ENCODE results near the gene TMEM69. TPM values are rescaled to one million over a fixed set of nuclear protein-coding genes. Genes with fewer than 3 reads are reported as not detected.
A peak's percentile ranks its signal among the peaks of the same experiment; 100 is the strongest.
"Not testable (repeated sequence)": the region's sequence is repeated elsewhere in the genome, so short reads cannot be mapped to it uniquely, and the experiment has no call there.

TMEM69 gene
- total and polyA plus RNA-seq, 2 experiments from 2014 or later = 59.7 to 62.4 TPM

GRCh38 chr1:45730780-45731319 lies 42.9 kb downstream of the TMEM69 start:
- no peak overlapping the region for H2AFZ ChIP-seq
- Mint-ChIP-seq H3K4me1 (peaks cover 10% of the 10 kb centered on the region), H3K36me3 (ENCODE audit: low read depth) (peaks cover 3% of the 10 kb centered on the region; the same call in 2 of the 3 replicates), H3K4me3 (peak overlapping the region; percentile 35; the same call in 1 of the 3 replicates), H3K27ac (peak overlapping the region; percentile 49; the same call in 1 of the 2 replicates), H3K9me3 (no peaks in the 10 kb centered on the region; the same call in 2 of the 3 replicates), H3K27me3 (ENCODE audit: insufficient read depth, low read depth, poor library complexity) (peaks cover 4% of the 10 kb centered on the region)
- no peaks in the 10 kb centered on the region for H3K9me2 ChIP-seq (ENCODE audit: insufficient read depth)
- no peak overlapping the region for H3K27ac ChIP-seq (ENCODE audit: low read depth)
- no peak overlapping the region for H3K4me2 ChIP-seq
- no peaks in the 10 kb centered on the region for H4K20me1 ChIP-seq (replicated peaks; ENCODE audit: insufficient read depth)
- no peak overlapping the region for H3K4me3 ChIP-seq
- no peaks in the 10 kb centered on the region for H3K79me2 ChIP-seq (replicated peaks; ENCODE audit: insufficient read depth)
- H3K4me1 ChIP-seq (ENCODE audit: insufficient read depth) = 0 out of 2 replicates have a peak, but pooled peaks cover 6% of the 10 kb centered on the region
- no peaks in the 10 kb centered on the region for H3K27me3 ChIP-seq (ENCODE audit: insufficient read depth)
- no peak for ATAC-seq
- TF ChIP-seq ETS1 (IDR thresholded peaks at IDR 0.05) = no peak
- no peak for DNase-seq (ENCODE audit: low spot score)
- H3K36me3 ChIP-seq (ENCODE audit: insufficient read depth) = no peaks in the 10 kb centered on the region
- no peaks in the 10 kb centered on the region for H3F3A ChIP-seq (replicated peaks; ENCODE audit: low read depth)

- H3K27me3 ChIP-seq (ENCODE audit: insufficient read depth) = no peaks in the 10 kb centered on the region
- H3K4me1 Mint-ChIP-seq = no peaks in the 10 kb centered on the region
- peaks cover 2% of the 10 kb centered on the region for H3K27me3 Mint-ChIP-seq (ENCODE audit: insufficient read depth, low read depth, poor library complexity)
Observed at GRCh38 chr1:45739137-45739536, 51.2 kb downstream of the TMEM69 start.

GRCh38 chr1:45739641-45740156 lies 51.7 kb downstream of the TMEM69 start:
- H2AFZ ChIP-seq; H3K4me1 ChIP-seq (ENCODE audit: insufficient read depth); H3K4me3 Mint-ChIP-seq; H3K79me2 ChIP-seq (replicated peaks; ENCODE audit: insufficient read depth); H3F3A ChIP-seq (replicated peaks; ENCODE audit: low read depth); H3K27ac ChIP-seq (ENCODE audit: low read depth); DNase-seq (ENCODE audit: low spot score); H4K20me1 ChIP-seq (replicated peaks; ENCODE audit: insufficient read depth); H3K4me3 ChIP-seq; ATAC-seq; H3K4me2 ChIP-seq; H3K9me3 Mint-ChIP-seq; H3K27ac Mint-ChIP-seq; H3K9me2 ChIP-seq (ENCODE audit: insufficient read depth); H3K4me1 Mint-ChIP-seq; H3K27me3 Mint-ChIP-seq (ENCODE audit: insufficient read depth, low read depth, poor library complexity); H3K27me3 ChIP-seq (ENCODE audit: insufficient read depth): not testable (repeated sequence)
- peaks cover 14% of the 10 kb centered on the region for H3K36me3 Mint-ChIP-seq (ENCODE audit: low read depth)
- peaks cover 10% of the 10 kb centered on the region for H3K36me3 ChIP-seq (ENCODE audit: insufficient read depth)

More at GRCh38 chr1:45739137-45739536, 51.2 kb downstream of the TMEM69 start:
- no peaks in the 10 kb centered on the region for H3F3A ChIP-seq (replicated peaks; ENCODE audit: low read depth)
- no peak overlapping the region for H2AFZ ChIP-seq
- Mint-ChIP-seq H3K36me3 (ENCODE audit: low read depth) (peaks cover 14% of the 10 kb centered on the region), H3K27ac (no peak overlapping the region), H3K4me3 (no peak overlapping the region), H3K9me3 (peaks cover 4% of the 10 kb centered on the region; the same call in 1 of the 3 replicates)
- no peak overlapping the region for H3K4me2 ChIP-seq
- 0 out of 2 replicates have a peak, but pooled peaks cover 5% of the 10 kb centered on the region for H3K9me2 ChIP-seq (ENCODE audit: insufficient read depth)
- no peak overlapping the region for H3K27ac ChIP-seq (ENCODE audit: low read depth)
- H3K79me2 ChIP-seq (replicated peaks; ENCODE audit: insufficient read depth) = no peaks in the 10 kb centered on the region
- ATAC-seq (no peak), DNase-seq (ENCODE audit: low spot score) (no peak)
- peaks cover 10% of the 10 kb centered on the region for H3K36me3 ChIP-seq (ENCODE audit: insufficient read depth)
- H4K20me1 ChIP-seq (replicated peaks; ENCODE audit: insufficient read depth) = no peaks in the 10 kb centered on the region
- no peaks in the 10 kb centered on the region for H3K4me1 ChIP-seq (ENCODE audit: insufficient read depth)
- TF ChIP-seq STAT1 (IDR thresholded peaks at IDR 0.05; ENCODE audit: unreplicated experiment) = no peak
- no peak for TF ChIP-seq JUNB (IDR thresholded peaks at IDR 0.05; ENCODE audit: unreplicated experiment)
- TF ChIP-seq CREB1 (CRISPR knock-in tag; IDR thresholded peaks at IDR 0.05; ENCODE audit: low read depth) = no peak
- H3K4me3 ChIP-seq = no peak overlapping the region

Other genes with a start within 250 kb of the TMEM69 start
- 11.4 and 14.0 TPM in 2 replicates for gene TESK2, start 197.0 kb upstream of the TMEM69 start, total RNA-seq (2014; rRNA removed; shearing (Covaris generic))
- 5.2 and 6.0 TPM in 2 replicates for gene TESK2, start 197.0 kb upstream of the TMEM69 start, polyA plus RNA-seq (2016; fragmentation: Nextera tagmentation; extraction: Ambion mirVana)
- gene CCDC163, start 188.1 kb upstream of the TMEM69 start, total RNA-seq (2014; rRNA removed; shearing (Covaris generic)) = 1.2 and 1.6 TPM in 2 replicates
- 4.5 and 4.6 TPM in 2 replicates for gene CCDC163, start 188.1 kb upstream of the TMEM69 start, polyA plus RNA-seq (2016; fragmentation: Nextera tagmentation; extraction: Ambion mirVana)
- gene MMACHC, start 187.9 kb upstream of the TMEM69 start, total RNA-seq (2014; rRNA removed; shearing (Covaris generic)) = 3.0 and 3.7 TPM in 2 replicates
- 4.6 and 4.9 TPM in 2 replicates for gene MMACHC, start 187.9 kb upstream of the TMEM69 start, polyA plus RNA-seq (2016; fragmentation: Nextera tagmentation; extraction: Ambion mirVana)
- 1,070 and 1,109 TPM in 2 replicates for gene PRDX1, start 166.3 kb upstream of the TMEM69 start, total RNA-seq (2014; rRNA removed; shearing (Covaris generic))
- 2,149 and 2,351 TPM in 2 replicates for gene PRDX1, start 166.3 kb upstream of the TMEM69 start, polyA plus RNA-seq (2016; fragmentation: Nextera tagmentation; extraction: Ambion mirVana)
- gene AKR1A1, start 137.4 kb upstream of the TMEM69 start, total RNA-seq (2014; rRNA removed; shearing (Covaris generic)) = 172 and 186 TPM in 2 replicates
- gene AKR1A1, start 137.4 kb upstream of the TMEM69 start, polyA plus RNA-seq (2016; fragmentation: Nextera tagmentation; extraction: Ambion mirVana) = 275 and 293 TPM in 2 replicates
- gene NASP, start 104.1 kb upstream of the TMEM69 start, total RNA-seq (2014; rRNA removed; shearing (Covaris generic)) = 254 and 294 TPM in 2 replicates
- gene NASP, start 104.1 kb upstream of the TMEM69 start, polyA plus RNA-seq (2016; fragmentation: Nextera tagmentation; extraction: Ambion mirVana) = 1,008 and 1,039 TPM in 2 replicates
- 1.0 and 2.2 TPM in 2 replicates for gene CCDC17, start 64.1 kb upstream of the TMEM69 start, total RNA-seq (2014; rRNA removed; shearing (Covaris generic))
- gene CCDC17, start 64.1 kb upstream of the TMEM69 start, polyA plus RNA-seq (2016; fragmentation: Nextera tagmentation; extraction: Ambion mirVana) = 0.57 and 0.90 TPM in 2 replicates
- gene GPBP1L1, start 1.6 kb upstream of the TMEM69 start, total RNA-seq (2014; rRNA removed; shearing (Covaris generic)) = 117 and 134 TPM in 2 replicates
- gene GPBP1L1, start 1.6 kb upstream of the TMEM69 start, polyA plus RNA-seq (2016; fragmentation: Nextera tagmentation; extraction: Ambion mirVana) = 61.7 and 63.2 TPM in 2 replicates
- gene IPP, start 62.5 kb downstream of the TMEM69 start, total RNA-seq (2014; rRNA removed; shearing (Covaris generic)) = 1.8 and 3.7 TPM in 2 replicates
- 2.8 and 4.6 TPM in 2 replicates for gene IPP, start 62.5 kb downstream of the TMEM69 start, polyA plus RNA-seq (2016; fragmentation: Nextera tagmentation; extraction: Ambion mirVana)
- 20.7 and 57.7 TPM in 2 replicates for gene MAST2, start 115.4 kb downstream of the TMEM69 start, total RNA-seq (2014; rRNA removed; shearing (Covaris generic))
- gene MAST2, start 115.4 kb downstream of the TMEM69 start, polyA plus RNA-seq (2016; fragmentation: Nextera tagmentation; extraction: Ambion mirVana) = 9.3 and 11.5 TPM in 2 replicates